ENCODE measurements around the gene TPSAB1.

DNA sequence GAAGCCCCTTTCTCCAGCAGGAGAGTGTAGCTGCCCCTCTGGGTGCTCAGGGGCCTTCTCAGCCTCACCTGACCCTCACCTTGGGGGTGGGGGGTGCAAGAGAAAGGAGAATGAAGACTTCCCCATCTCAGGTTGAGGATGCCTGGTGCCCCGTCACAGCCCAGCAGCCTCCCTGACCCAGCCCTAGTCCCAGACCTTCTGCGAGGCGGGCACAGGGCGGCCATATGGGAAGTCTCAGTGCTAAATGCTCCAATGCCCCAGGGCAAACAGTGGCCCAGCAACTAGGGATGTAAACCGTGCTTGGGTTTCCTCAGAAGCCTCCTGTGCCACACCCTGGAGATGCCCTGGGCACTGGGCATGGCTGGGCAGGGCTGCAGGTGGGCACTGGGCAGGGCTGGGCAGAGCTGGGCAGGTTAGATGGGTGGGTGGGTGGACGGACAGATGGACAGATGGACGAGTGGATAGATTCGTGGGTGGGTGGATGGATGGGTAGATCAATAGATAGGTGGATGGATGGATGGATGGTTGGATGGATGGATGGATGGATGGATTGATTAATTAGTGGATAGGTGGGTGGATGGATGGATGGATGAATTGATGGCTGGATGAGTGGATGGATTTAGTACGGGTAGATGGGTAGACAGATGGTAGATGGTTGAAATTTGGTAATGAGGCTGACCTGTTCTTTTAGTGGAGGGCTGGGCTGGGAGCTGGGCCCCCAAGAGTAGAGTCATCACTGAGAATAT, 32.1 kb downstream of the TPSAB1 start:
- TF ChIP-seq REST (IDR thresholded peaks at IDR 0.05; ENCODE audit: insufficient read depth in 1 of 2, low read depth in 2 of 2, low read length in 2 of 2) = no peak
- no peak for TF ChIP-seq TAF1 (IDR thresholded peaks at IDR 0.05; ENCODE audit: borderline replicate concordance, insufficient read depth, low read length)
- no peak for TF ChIP-seq POLR2AphosphoS5 (IDR thresholded peaks at IDR 0.05; ENCODE audit: low read depth, low read length)
- TF ChIP-seq SIN3A (IDR thresholded peaks at IDR 0.05; ENCODE audit: borderline replicate concordance, insufficient read depth, low read length) = no peak
- TF ChIP-seq FOXP2 (optimal IDR thresholded peaks at IDR 0.05; ENCODE audit: borderline replicate concordance, extremely low read depth, extremely low read length, insufficient read depth) = no peak

Data from PFSK-1 (cell line).